Body of pancreas (tissue), 4 donors: ENCODE results near the gene PIKFYVE. TPM values are rescaled to one million over a fixed set of nuclear protein-coding genes. Genes with fewer than 3 reads are reported as not detected.
A peak's percentile ranks its signal among the peaks of the same experiment; 100 is the strongest.

Experiments used
- ATAC-seq: fragments of 150-250 bp; one replicate; pipeline ENCODE4 v1.9.1; 2016
- DNase-seq, 4 donors: peaks; one replicate each; pipeline ENCODE4 v3.0.0-alpha.2; 2019
- H3K27ac ChIP-seq, 4 donors: fragments of 200-600 bp; sonication (generic); 1 replicate in 3 of 4; 2 replicates in 1 of 4; pipeline versions ENCODE4 v1.5.1 to v1.6.1; 2016 to 2019; ENCODE audit warnings: mild to moderate bottlenecking in 1 of 4, mixed read lengths in 1 of 4, moderate library complexity in 1 of 4
- H3K27me3 ChIP-seq, 2 donors: fragments of 200-600 bp; sonication (generic); one replicate each; pipeline ENCODE4 v1.6.0; 2016; ENCODE audit warnings: mild to moderate bottlenecking in 1 of 2
- H3K36me3 ChIP-seq, 2 donors: fragments of 200-600 bp; sonication (generic); replicated peaks in 1 of 2; 2 replicates each; pipeline ENCODE4 v1.5.1; 2016; ENCODE audit warnings: low read depth in 2 of 2; ENCODE audit not compliant: insufficient read depth in 1 of 2
- H3K4me1 ChIP-seq: fragments of 200-600 bp; sonication (generic); one replicate; pipeline ENCODE4 v1.6.0; 2016
- H3K4me3 ChIP-seq, 2 donors: fragments of 200-600 bp; sonication (generic); 1 replicate in 1 of 2; 2 replicates in 1 of 2; pipeline ENCODE4 v1.5.1; 2016 to 2019
- H3K9me3 ChIP-seq, 3 donors: fragments of 200-600 bp; sonication (generic); 1 replicate in 2 of 3; 2 replicates in 1 of 3; pipeline ENCODE4 v1.5.1; 2016
- CTCF ChIP-seq, 7 experiments: fragments of 450-650 bp in 4 of 7; fragments of 200-600 bp in 3 of 7; sonication (generic) in 3 of 7; IDR thresholded peaks; one replicate each; pipeline ENCODE4 v1.5.1; 2016 to 2019; ENCODE audit warnings: antibody characterized with exemption in 7 of 7
- POLR2A ChIP-seq, 3 donors: fragments of 450-650 bp; IDR thresholded peaks; one replicate each; pipeline ENCODE4 v1.6.1; 2016; ENCODE audit warnings: antibody characterized with exemption in 3 of 3, mild to moderate bottlenecking in 2 of 3
- whole genome bisulfite sequencing, 2 donors: methylation state at CpG; one replicate each; pipeline ENCODE4 v1.1.5; 2017; 5-methylcytosine and 5-hydroxymethylcytosine counted together
- intact Hi-C: fragments of 100-400 bp; cut with DNase I; formaldehyde crosslinking; loops from one replicate; pipeline ENCODE4 v1.15.1; 2023
- total RNA-seq, 2 donors: library from RNA; depleted of rRNA; stranded (reverse); fragments of >200 nt; gene quantifications; one replicate each; pipeline ENCODE4 v1.1.0, GENCODE V29; 2016

Gene PIKFYVE
- total RNA-seq, 2 donors from 2014 or later = 23.9 to 27.7 TPM

- no peaks in the 10 kb centered on the region for H3K9me3 ChIP-seq
- peaks cover 0 to 21% of the 10 kb centered on the region in 2 donors for H3K36me3 ChIP-seq
- intact Hi-C loops = no loop called here
- H3K27ac ChIP-seq = no peak overlapping the region
- no peaks in the 10 kb centered on the region for H3K4me1 ChIP-seq
- no peaks in the 10 kb centered on the region for H3K27me3 ChIP-seq
- no peak overlapping the region for H3K4me3 ChIP-seq
- ATAC-seq = no peak
- DNase-seq = no peak
- TF ChIP-seq POLR2A (IDR thresholded peaks at IDR 0.05) (no peak), CTCF (IDR thresholded peaks at IDR 0.05) (no peak)
Observed at GRCh38 chr2:208334230-208334629, 68.2 kb downstream of the PIKFYVE start.

- ATAC-seq = peak; percentile 89
- DNase-seq = peak in 3 of 4 donors; percentile 30 to 52 (median 37)
- WGBS, 2 donors = 49 to 59% methylated on average over 4 of the region's 4 CpGs
- H3K9me3 ChIP-seq = no peaks in the 10 kb centered on the region
- no peak for TF ChIP-seq CTCF (IDR thresholded peaks at IDR 0.05)
- no peak for TF ChIP-seq POLR2A (IDR thresholded peaks at IDR 0.05)
- H3K4me3 ChIP-seq = no peak overlapping the region
- peaks cover 0 to 6% of the 10 kb centered on the region in 2 donors for H3K36me3 ChIP-seq
- intact Hi-C loops = no loop called here
- H3K27ac ChIP-seq = peak overlapping the region in 3 of 4 donors; percentile 4 to 52 (median 25)
- H3K4me1 ChIP-seq = peaks cover 43% of the 10 kb centered on the region
- no peaks in the 10 kb centered on the region for H3K27me3 ChIP-seq
Observed at GRCh38 chr2:208346756-208347155, 80.7 kb downstream of the PIKFYVE start.

GRCh38 chr2:208350610-208351009, 84.6 kb downstream of the PIKFYVE start:
- no peaks in the 10 kb centered on the region for H3K9me3 ChIP-seq
- no peak for ATAC-seq
- H3K27ac ChIP-seq = peak overlapping the region in 1 of 4 donors; percentile 86
- H3K4me3 ChIP-seq = no peak overlapping the region
- 83 to 92% methylated on average over 7 of the region's 7 CpGs for WGBS, 2 donors
- H3K36me3 ChIP-seq = peaks cover 0 to 3% of the 10 kb centered on the region in 2 donors
- peaks cover 54% of the 10 kb centered on the region for H3K4me1 ChIP-seq
- intact Hi-C loops = no loop called here
- no peaks in the 10 kb centered on the region for H3K27me3 ChIP-seq
- DNase-seq = no peak
- no peak for TF ChIP-seq CTCF (IDR thresholded peaks at IDR 0.05)
- TF ChIP-seq POLR2A (IDR thresholded peaks at IDR 0.05) = no peak

- peak in 2 of 3 donors; percentile 82 to 88 for TF ChIP-seq POLR2A (IDR thresholded peaks at IDR 0.05)
- peak in 1 of 7 experiments; percentile 7 for TF ChIP-seq CTCF (IDR thresholded peaks at IDR 0.05)
- H3K4me1 ChIP-seq = peaks cover 52% of the 10 kb centered on the region
- peaks cover 0 to 3% of the 10 kb centered on the region in 2 donors for H3K36me3 ChIP-seq
- ATAC-seq (peak; percentile 89), DNase-seq (peak; percentile 38 to 72 (median 59))
- H3K27me3 ChIP-seq = no peaks in the 10 kb centered on the region
- WGBS, 2 donors = 27 to 34% methylated on average over 5 of the region's 5 CpGs
- intact Hi-C loops = no loop called here
- peak overlapping the region; percentile 58 to 86 (median 68) for H3K27ac ChIP-seq
- no peaks in the 10 kb centered on the region for H3K9me3 ChIP-seq
- peak overlapping the region in 1 of 2 donors; percentile 1 for H3K4me3 ChIP-seq
Observed at GRCh38 chr2:208352644-208353567, 86.9 kb downstream of the PIKFYVE start.
